IPS-18c (cell line): ENCODE measurements around the gene IL15RA.
A peak's percentile ranks its signal among the peaks of the same experiment; 100 is the strongest.

Experiments used
- H3K4me3 ChIP-seq: 2 replicates; pipeline ENCODE4 v1.7.0; 2013; ENCODE audit warnings: low read depth, mild to moderate bottlenecking, low read length, moderate library complexity; ENCODE audit not compliant: insufficient read depth
- H3K9me3 ChIP-seq: one replicate; pipeline ENCODE4 v1.6.1; 2013; ENCODE audit warnings: mild to moderate bottlenecking, low read length, moderate library complexity; ENCODE audit not compliant: control insufficient read depth, insufficient read depth

IL15RA gene

GRCh38 chr10:5977471-5978229 lies at the start of gene IL15RA:
TSS of gene IL15RA (minus strand) at chr10:5977543. CDS start at chr10:5977492, 51 bp downstream.
- no peaks in the 10 kb centered on the region for H3K9me3 ChIP-seq
- H3K4me3 ChIP-seq, result peak within 1 kb of the TSS; percentile 74

GRCh38 chr10:6025683-6026255 lies 48.4 kb upstream of the IL15RA start:
- Histone ChIP-seq H3K9me3 (peaks cover 3% of the 10 kb centered on the region), H3K4me3 (no peak overlapping the region)

DNA sequence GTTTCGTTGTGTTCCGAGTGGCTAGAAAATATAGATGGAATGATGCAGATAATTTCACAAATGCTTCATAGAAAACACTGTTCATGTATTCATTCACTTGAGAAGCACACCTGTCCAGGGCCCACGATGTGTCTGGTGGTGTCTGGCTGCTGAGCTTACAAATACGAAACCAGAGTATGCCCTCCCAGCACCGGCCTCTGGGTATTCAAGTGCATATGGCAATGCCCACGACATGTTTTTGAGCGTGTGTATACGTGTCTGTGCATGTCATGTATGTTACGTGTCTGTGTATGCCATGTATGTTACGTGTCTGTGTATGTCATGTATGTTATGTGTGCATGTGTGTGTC lies 47.0 kb upstream of the IL15RA start:
- Histone ChIP-seq H3K4me3 (no peak overlapping the region), H3K9me3 (peaks cover 3% of the 10 kb centered on the region)

GRCh38 chr10:6023661-6024333 lies 46.5 kb upstream of the IL15RA start:
- Histone ChIP-seq H3K9me3 (peaks cover 3% of the 10 kb centered on the region), H3K4me3 (no peak overlapping the region)

GRCh38 chr10:6022660-6023059 lies 45.3 kb upstream of the IL15RA start:
- H3K9me3 ChIP-seq, result peaks cover 3% of the 10 kb centered on the region
- no peak overlapping the region for H3K4me3 ChIP-seq

- Histone ChIP-seq H3K9me3 (peaks cover 3% of the 10 kb centered on the region), H3K4me3 (no peak overlapping the region)
Measured at GRCh38 chr10:6020826-6021225, 43.5 kb upstream of the IL15RA start.

DNA sequence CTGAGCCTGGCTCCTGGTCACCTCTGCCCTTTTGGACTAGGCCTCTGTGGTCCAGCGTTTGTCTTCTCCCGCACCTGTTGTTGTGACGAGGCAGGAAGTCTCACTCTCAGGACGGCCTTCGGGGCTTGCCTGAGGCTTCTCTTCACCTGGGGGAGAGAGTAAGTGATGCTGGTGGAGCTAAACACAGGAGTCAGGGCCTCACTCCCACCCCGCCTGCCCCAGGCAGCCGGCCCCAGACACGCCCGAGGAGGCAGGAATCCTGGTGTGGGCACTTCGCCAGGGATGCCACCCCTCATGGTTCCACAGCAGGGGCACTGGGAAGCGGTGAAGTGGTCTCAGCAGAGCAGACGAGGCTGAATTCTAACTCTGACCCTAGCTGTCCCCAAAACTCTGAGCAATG lies 42.5 kb upstream of the IL15RA start:
- Histone ChIP-seq H3K4me3 (no peak overlapping the region), H3K9me3 (no peaks in the 10 kb centered on the region)

DNA sequence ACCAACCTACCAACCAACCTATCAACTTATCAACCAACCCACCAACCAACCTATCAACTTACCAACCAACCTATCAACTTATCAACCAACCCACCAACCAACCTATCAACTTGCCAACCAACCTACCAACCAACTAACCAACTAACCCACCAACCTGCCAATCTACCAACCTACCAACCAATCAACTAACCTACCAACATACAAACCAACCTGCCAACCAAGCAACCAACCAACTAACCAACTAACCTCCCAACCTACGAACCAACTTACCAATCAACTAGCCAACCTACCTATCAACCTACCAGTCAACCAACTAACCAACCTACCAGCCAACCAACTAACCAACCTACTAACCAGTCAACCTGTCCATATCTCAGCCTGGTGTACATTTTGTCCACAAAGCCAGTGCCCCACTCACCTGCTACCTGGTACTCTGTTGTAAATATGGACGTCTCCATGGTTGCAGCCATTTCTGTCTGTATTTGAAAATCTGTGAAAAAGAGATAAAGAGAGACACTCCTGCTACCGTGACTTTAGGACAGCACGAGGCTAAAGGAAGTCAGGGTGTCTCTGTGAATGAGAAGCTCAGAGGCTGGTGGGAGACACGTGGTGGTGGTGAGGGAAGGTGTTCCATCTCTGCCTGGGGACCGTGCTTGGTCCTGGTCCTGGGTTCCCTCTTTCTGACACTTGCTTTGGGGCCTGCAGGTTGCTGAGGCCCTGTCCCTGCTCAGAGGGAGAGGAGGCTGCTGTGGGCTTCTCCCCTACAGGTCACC lies 41.9 kb upstream of the IL15RA start:
- no peaks in the 10 kb centered on the region for H3K9me3 ChIP-seq

GRCh38 chr10:6018422-6018821 lies 41.1 kb upstream of the IL15RA start:
- H3K4me3 ChIP-seq, result no peak overlapping the region
- no peaks in the 10 kb centered on the region for H3K9me3 ChIP-seq

More for the DNA sequence above, 41.9 kb upstream of the IL15RA start:
- no peak overlapping the region for H3K4me3 ChIP-seq

DNA sequence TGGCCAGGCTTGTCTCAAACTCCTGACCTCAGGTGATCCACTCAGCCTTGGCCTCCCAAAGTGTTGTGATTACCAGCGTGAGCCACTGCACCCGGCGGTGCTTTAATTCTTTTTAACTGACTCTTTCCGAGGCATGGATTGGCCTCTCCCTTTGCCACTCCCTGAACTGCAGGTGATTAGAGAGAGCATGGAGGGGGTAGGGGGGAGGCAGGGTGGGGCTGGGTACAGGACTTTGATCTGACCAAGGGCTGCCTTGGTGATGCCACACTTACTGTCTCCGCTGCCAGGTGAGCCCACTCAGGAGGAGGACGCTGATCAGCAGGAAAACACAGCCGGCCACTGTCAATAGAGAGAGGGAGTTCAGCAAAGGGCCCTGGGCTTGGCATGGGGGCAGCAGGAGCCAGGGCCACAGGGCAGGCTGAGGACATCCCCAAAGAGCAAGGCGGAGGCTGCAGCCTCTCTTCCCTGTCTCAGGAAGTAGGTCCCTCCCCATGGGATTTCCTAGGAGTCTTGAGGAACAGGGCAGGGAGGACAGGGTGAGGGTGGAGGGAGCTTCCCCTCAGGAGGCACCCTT lies 40.5 kb upstream of the IL15RA start:
- H3K9me3 ChIP-seq, result no peaks in the 10 kb centered on the region

GRCh38 chr10:6014241-6014761 lies 37.0 kb upstream of the IL15RA start:
- no peak overlapping the region for H3K4me3 ChIP-seq

More for the DNA sequence above, 40.5 kb upstream of the IL15RA start:
- H3K4me3 ChIP-seq, result no peak overlapping the region

DNA sequence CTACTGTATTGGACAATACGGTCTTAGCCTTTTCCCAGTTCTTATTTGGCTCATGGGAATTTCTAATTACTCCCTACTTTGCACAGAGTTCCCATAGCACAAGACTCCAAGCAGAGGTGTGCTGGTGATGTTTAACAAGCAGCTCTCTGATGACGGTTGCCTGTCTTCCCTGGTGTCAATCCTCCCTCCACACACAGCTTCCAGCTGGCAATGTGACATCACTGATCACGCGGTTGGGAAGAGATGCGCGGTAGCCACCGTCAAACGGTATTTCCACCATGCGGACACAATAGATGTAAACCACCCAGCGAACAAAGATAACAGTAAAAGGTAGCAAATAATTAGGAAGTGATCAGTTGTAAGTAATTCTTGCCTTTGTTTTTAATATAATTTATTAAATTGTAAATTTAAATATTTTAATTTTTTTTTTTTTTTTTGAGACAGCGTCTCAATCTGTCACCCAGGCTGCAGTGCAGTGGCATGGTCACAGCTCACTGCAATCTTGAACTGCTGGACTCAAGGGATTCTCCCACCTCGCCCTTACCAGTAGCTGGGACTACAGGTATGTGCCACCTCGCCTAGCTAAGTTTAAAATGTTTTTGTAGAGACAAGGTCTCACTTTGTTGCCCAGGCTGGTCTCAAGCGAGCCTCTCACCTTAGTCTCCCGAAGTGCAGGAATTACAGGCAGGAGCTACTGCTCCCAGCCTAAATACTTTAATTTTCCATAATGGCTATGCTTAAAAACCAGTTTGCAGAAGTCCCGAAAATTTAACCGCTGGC lies 36.3 kb upstream of the IL15RA start:
- Histone ChIP-seq H3K4me3 (no peak overlapping the region), H3K9me3 (no peaks in the 10 kb centered on the region)

More at GRCh38 chr10:6014241-6014761, 37.0 kb upstream of the IL15RA start:
- no peaks in the 10 kb centered on the region for H3K9me3 ChIP-seq

- H3K4me3 ChIP-seq, result no peak overlapping the region
Measured at GRCh38 chr10:6012121-6012905, 35.0 kb upstream of the IL15RA start.

DNA sequence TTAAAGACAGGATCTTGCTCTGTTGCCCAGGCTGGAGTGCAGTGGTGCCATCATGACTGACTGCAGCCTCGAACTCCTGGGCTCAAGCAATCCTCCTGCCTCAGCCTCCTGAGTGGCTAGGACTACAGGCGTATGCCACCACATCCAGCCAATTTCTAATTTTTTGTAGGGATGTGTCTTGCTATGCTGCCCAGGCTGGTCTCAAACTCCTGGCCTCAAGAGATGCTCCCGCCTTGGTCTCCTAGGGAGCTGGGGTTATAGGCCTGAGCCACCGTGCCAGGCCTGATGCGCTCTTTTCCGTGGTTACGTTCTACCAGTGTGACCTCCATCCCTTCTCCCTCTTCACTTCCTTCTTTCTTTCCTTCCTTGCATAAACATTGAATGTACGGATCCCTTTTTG lies 34.2 kb upstream of the IL15RA start:
- no peaks in the 10 kb centered on the region for H3K9me3 ChIP-seq
- H3K4me3 ChIP-seq, result no peak overlapping the region

More at GRCh38 chr10:6012121-6012905, 35.0 kb upstream of the IL15RA start:
- H3K9me3 ChIP-seq, result no peaks in the 10 kb centered on the region

GRCh38 chr10:6010569-6010968 lies 33.2 kb upstream of the IL15RA start:
- Histone ChIP-seq H3K4me3 (no peak overlapping the region), H3K9me3 (no peaks in the 10 kb centered on the region)

GRCh38 chr10:6009961-6010360 lies 32.6 kb upstream of the IL15RA start:
- no peaks in the 10 kb centered on the region for H3K9me3 ChIP-seq

More at GRCh38 chr10:6009961-6010360, 32.6 kb upstream of the IL15RA start:
- H3K4me3 ChIP-seq, result no peak overlapping the region
